ENCODE measurements around the gene RSAD2.

Gene RSAD2

GRCh38 chr2:6864923-6865345 lies 12.6 kb upstream of the RSAD2 start:
- DNase-seq, result no peak
- Mint-ChIP-seq H3K9me3 (peaks cover 15% of the 10 kb centered on the region), H3K27me3 (ENCODE audit: low read depth, poor library complexity) (peaks cover 67% of the 10 kb centered on the region), H3K4me1 (peaks cover 13% of the 10 kb centered on the region), H3K36me3 (ENCODE audit: low read depth) (peaks cover 5% of the 10 kb centered on the region), H3K4me3 (peak overlapping the region; percentile 68), H3K27ac (no peak overlapping the region)
- TF ChIP-seq CTCF (IDR thresholded peaks at IDR 0.05), result no peak

GRCh38 chr2:6865346-6866274 lies 12.0 kb upstream of the RSAD2 start, which contains the start of gene CMPK2:
CMPK2 (minus strand) TSS chr2:6865907; CDS start chr2:6865696, 211 bp downstream.
- H3K9me3 Mint-ChIP-seq, result peaks cover 8% of the 10 kb centered on the region
- DNase-seq, result peak; percentile 72

GRCh38 chr2:6866275-6866671 lies 11.3 kb upstream of the RSAD2 start:
- H3K36me3 Mint-ChIP-seq (ENCODE audit: low read depth), result no peaks in the 10 kb centered on the region
- TF ChIP-seq CTCF (IDR thresholded peaks at IDR 0.05), result no peak

More at GRCh38 chr2:6865346-6866274, 12.0 kb upstream of the RSAD2 start, which contains the start of gene CMPK2:
- H3K27me3 Mint-ChIP-seq (ENCODE audit: low read depth, poor library complexity), result peaks cover 67% of the 10 kb centered on the region
- TF ChIP-seq CTCF (IDR thresholded peaks at IDR 0.05), result no peak
- peaks cover 13% of the 10 kb centered on the region for H3K4me1 Mint-ChIP-seq
- H3K4me3 Mint-ChIP-seq, result peak within 1 kb of the TSS; percentile 90
- H3K27ac Mint-ChIP-seq, result no peak within 1 kb of the TSS
- peaks cover 1% of the 10 kb centered on the region for H3K36me3 Mint-ChIP-seq (ENCODE audit: low read depth)

GRCh38 chr2:6866982-6867381 lies 10.6 kb upstream of the RSAD2 start:
- H3K36me3 Mint-ChIP-seq (ENCODE audit: low read depth), result no peaks in the 10 kb centered on the region
- DNase-seq, result no peak
- peaks cover 68% of the 10 kb centered on the region for H3K27me3 Mint-ChIP-seq (ENCODE audit: low read depth, poor library complexity)
- H3K27ac Mint-ChIP-seq, result no peak overlapping the region
- peaks cover 3% of the 10 kb centered on the region for H3K9me3 Mint-ChIP-seq
- H3K4me1 Mint-ChIP-seq, result peaks cover 13% of the 10 kb centered on the region
- peak overlapping the region; percentile 19 for H3K4me3 Mint-ChIP-seq
- no peak for TF ChIP-seq CTCF (IDR thresholded peaks at IDR 0.05)

More at GRCh38 chr2:6866275-6866671, 11.3 kb upstream of the RSAD2 start:
- peak; percentile 30 for DNase-seq
- peaks cover 13% of the 10 kb centered on the region for H3K4me1 Mint-ChIP-seq
- peak overlapping the region; percentile 90 for H3K4me3 Mint-ChIP-seq
- H3K27me3 Mint-ChIP-seq (ENCODE audit: low read depth, poor library complexity), result peaks cover 68% of the 10 kb centered on the region
- peaks cover 7% of the 10 kb centered on the region for H3K9me3 Mint-ChIP-seq
- no peak overlapping the region for H3K27ac Mint-ChIP-seq

- peaks cover 29% of the 10 kb centered on the region for H3K27me3 Mint-ChIP-seq (ENCODE audit: low read depth, poor library complexity)
- H3K36me3 Mint-ChIP-seq (ENCODE audit: low read depth), result no peaks in the 10 kb centered on the region
- TF ChIP-seq CTCF (IDR thresholded peaks at IDR 0.05), result no peak
Observed at GRCh38 chr2:6872394-6872793, 5.2 kb upstream of the RSAD2 start.

More at GRCh38 chr2:6872394-6872793, 5.2 kb upstream of the RSAD2 start:
- H3K4me3 Mint-ChIP-seq, result no peak overlapping the region
- H3K4me1 Mint-ChIP-seq, result peaks cover under 1% of the 10 kb centered on the region
- DNase-seq, result no peak
- peaks cover 20% of the 10 kb centered on the region for H3K9me3 Mint-ChIP-seq
- H3K27ac Mint-ChIP-seq, result no peak overlapping the region

Data from nephron progenitor cell (in vitro differentiated cells).